COR-L47 (cell line): ENCODE measurements around the gene HDAC9.

ENCODE experiments used
- DNase-seq: peaks from one replicate; lab custom pipeline; 2025; lab: John Stamatoyannopoulos, UW

The HDAC9 gene

GRCh38 chr7:18788026-18788425 lies 292.5 kb downstream of the HDAC9 start:
- DNase-seq = peak; percentile 11

GRCh38 chr7:18792871-18793595 lies 297.5 kb downstream of the HDAC9 start:
- DNase-seq = no peak

GRCh38 chr7:18796216-18796615 lies 300.7 kb downstream of the HDAC9 start:
- no peak for DNase-seq

GRCh38 chr7:18798088-18798906 lies 302.7 kb downstream of the HDAC9 start:
- DNase-seq = no peak

- no peak for DNase-seq
Measured at GRCh38 chr7:18799899-18800298, 304.4 kb downstream of the HDAC9 start.

GRCh38 chr7:18803923-18804322 lies 308.4 kb downstream of the HDAC9 start:
- DNase-seq = no peak

GRCh38 chr7:18806177-18806576 lies 310.6 kb downstream of the HDAC9 start:
- DNase-seq = no peak

GRCh38 chr7:18808026-18808425 lies 312.5 kb downstream of the HDAC9 start:
- no peak for DNase-seq

GRCh38 chr7:18815261-18815960 lies 319.9 kb downstream of the HDAC9 start:
- DNase-seq = no peak

GRCh38 chr7:18820981-18821380 lies 325.4 kb downstream of the HDAC9 start:
- no peak for DNase-seq

GRCh38 chr7:18821554-18821953 lies 326.0 kb downstream of the HDAC9 start:
- DNase-seq = no peak

GRCh38 chr7:18824157-18824556 lies 328.6 kb downstream of the HDAC9 start:
- DNase-seq = no peak

- no peak for DNase-seq
Measured at GRCh38 chr7:18828260-18828993, 332.9 kb downstream of the HDAC9 start.

GRCh38 chr7:18828994-18829857 lies 333.7 kb downstream of the HDAC9 start:
- DNase-seq = no peak

- no peak for DNase-seq
Measured at GRCh38 chr7:18829858-18830285, 334.3 kb downstream of the HDAC9 start.

- no peak for DNase-seq
Measured at GRCh38 chr7:18831419-18831818, 335.9 kb downstream of the HDAC9 start.

- DNase-seq = no peak
Measured at GRCh38 chr7:18831943-18832342, 336.4 kb downstream of the HDAC9 start.

GRCh38 chr7:18834577-18834976 lies 339.0 kb downstream of the HDAC9 start:
- no peak for DNase-seq

- no peak for DNase-seq
Measured at GRCh38 chr7:18835001-18835690, 339.6 kb downstream of the HDAC9 start.

- DNase-seq = no peak
Measured at GRCh38 chr7:18843979-18844378, 348.4 kb downstream of the HDAC9 start.
